Measurements from ENCODE around the gene PLXNA2. TPM values are rescaled to one million over a fixed set of nuclear protein-coding genes. Genes with fewer than 3 reads are reported as not detected.

The PLXNA2 gene
- total and polyA plus RNA-seq, 2 of the 4 experiments (the other 2 are of a cell fraction) = 0.72 to 1.1 TPM

- Histone ChIP-seq H4K91ac (ENCODE audit: insufficient read depth, low read depth, low read length) (no peak overlapping the region), H3K4me2 (ENCODE audit: low read depth, low read length) (no peak overlapping the region), H2AFZ (replicated peaks; ENCODE audit: low read length, poor library complexity) (no peak overlapping the region), H3K9me3 (ENCODE audit: control insufficient read depth, insufficient read depth, low read length) (no peaks in the 10 kb centered on the region), H3K18ac (ENCODE audit: low read depth, low read length) (no peak overlapping the region), H3K36me3 (ENCODE audit: control insufficient read depth, insufficient read depth, low read length) (no peaks in the 10 kb centered on the region), H2AK9ac (replicated peaks; ENCODE audit: low read depth, low read length, poor library complexity) (no peak overlapping the region), H2BK15ac (ENCODE audit: low read depth, low read length) (no peak overlapping the region), H3K4me1 (ENCODE audit: control insufficient read depth, insufficient read depth, low read length) (peaks cover 7% of the 10 kb centered on the region; the same call in 1 of the 2 replicates), H3K9ac (ENCODE audit: low read depth, low read length) (no peak overlapping the region), H3K79me1 (ENCODE audit: low read depth in 1 of 2, low read length in 2 of 2) (no peaks in the 10 kb centered on the region), H3K56ac (ENCODE audit: extremely low read depth, insufficient read depth, low read length) (no peak overlapping the region), H2AK5ac (ENCODE audit: low read depth, low read length) (no peak overlapping the region), H3K23ac (ENCODE audit: low read depth, low read length) (no peak overlapping the region), H4K5ac (ENCODE audit: low read depth, low read length) (no peak overlapping the region), H4K20me1 (ENCODE audit: insufficient read depth, low read length) (no peaks in the 10 kb centered on the region; the same call in 1 of the 2 replicates), H4K8ac (ENCODE audit: low read depth in 2 of 2, low read length in 2 of 2) (no peak overlapping the region), H3K4me3 (ENCODE audit: insufficient read depth, low read depth, low read length) (no peak overlapping the region), H3K9me1 (ENCODE audit: insufficient read depth, low read length) (peaks cover 5% of the 10 kb centered on the region), H3K14ac (replicated peaks; ENCODE audit: low read depth, low read length) (no peak overlapping the region), H2BK5ac (ENCODE audit: low read depth, low read length, poor library complexity, severe bottlenecking) (no peak overlapping the region), H3K27ac (ENCODE audit: insufficient read depth, low read length) (no peak overlapping the region), H3K4ac (ENCODE audit: low read depth, low read length) (no peak overlapping the region), H3K27me3 (ENCODE audit: control insufficient read depth, insufficient read depth, low read length) (no peaks in the 10 kb centered on the region), H2BK120ac (ENCODE audit: low read depth, low read length) (no peak overlapping the region), H2BK20ac (ENCODE audit: low read depth, low read length) (no peak overlapping the region)
- TF ChIP-seq NFE2L2 (IDR thresholded peaks at IDR 0.05; ENCODE audit: low read depth, low read length) (no peak), CHD1 (IDR thresholded peaks at IDR 0.05; ENCODE audit: low read depth, low read length) (no peak), USF2 (IDR thresholded peaks at IDR 0.05; ENCODE audit: low read depth, low read length) (no peak), RAD21 (IDR thresholded peaks at IDR 0.05; ENCODE audit: low read length) (no peak), POLR2A (IDR thresholded peaks at IDR 0.05; ENCODE audit: low read depth, low read length) (no peak), SMC3 (IDR thresholded peaks at IDR 0.05; ENCODE audit: low read depth, low read length) (no peak), CTCF (conservative IDR thresholded peaks at IDR 0.05; ENCODE audit: low read depth, low read length) (no peak), ELK1 (IDR thresholded peaks at IDR 0.05; ENCODE audit: borderline replicate concordance, low read depth, low read length) (no peak), BHLHE40 (IDR thresholded peaks at IDR 0.05; ENCODE audit: low read depth, low read length) (no peak), MAZ (IDR thresholded peaks at IDR 0.05; ENCODE audit: borderline replicate concordance, low read depth, low read length) (no peak), RFX5 (IDR thresholded peaks at IDR 0.05; ENCODE audit: low read depth, low read length) (no peak), MXI1 (IDR thresholded peaks at IDR 0.05; ENCODE audit: borderline replicate concordance, low read depth, low read length) (no peak), FOS (IDR thresholded peaks at IDR 0.05; ENCODE audit: low read depth, low read length) (no peak), RCOR1 (IDR thresholded peaks at IDR 0.05; ENCODE audit: insufficient replicate concordance, low read length) (no peak), CEBPB (IDR thresholded peaks at IDR 0.05; ENCODE audit: low read depth, low read length) (no peak), MAFK (IDR thresholded peaks at IDR 0.05; ENCODE audit: low read depth, low read length) (no peak)
- ChIA-PET CTCF (interaction anchor here (1.5 kb wide), 2 partner anchors 71 to 152 kb away, joined by 4 to 9 read pairs; no protein-coding TSS in a partner anchor), POLR2A (ENCODE audit: unreplicated experiment) (no interaction called here)
- DNase-seq (no peak), ATAC-seq (ENCODE audit: low read depth) (no peak)
- dilution Hi-C loops (cut with HindIII; ENCODE audit: low sequenced_read_pairs, unreplicated experiment) = no loop called here
- WGBS, 2 experiments (ENCODE audit: extremely low coverage in 2 of 2, insufficient read length in 1 of 2) = 86% methylated on average over 1 of the region's 3 CpGs; no CpG with 5 or more reads in 1 of the 2 experiments
- BruUV-seq (replicated peaks) = no TSS peak
- intact Hi-C loops (cut with micrococcal nuclease) = loop anchor here (1.0 to 10.0 kb wide), 2 partner anchors 72 to 208 kb away; no protein-coding TSS in a partner anchor
- in situ Hi-C loops (cut with MboI; ENCODE audit: low sequenced_read_pairs) = loop anchor here (5.0 kb wide), 1 partner anchor 71 kb away; no protein-coding TSS in a partner anchor
Observed at GRCh38 chr1:208093046-208093445, 151.1 kb downstream of the PLXNA2 start.
